HG03196 (cell line): ENCODE results near the gene CRIP3.

Experiments
- ATAC-seq: cut with Tn5 transposase; IDR thresholded peaks from one replicate; pipeline ENCODE4 v1.9.1; 2021; ENCODE audit not compliant: unreplicated experiment

The CRIP3 gene

DNA sequence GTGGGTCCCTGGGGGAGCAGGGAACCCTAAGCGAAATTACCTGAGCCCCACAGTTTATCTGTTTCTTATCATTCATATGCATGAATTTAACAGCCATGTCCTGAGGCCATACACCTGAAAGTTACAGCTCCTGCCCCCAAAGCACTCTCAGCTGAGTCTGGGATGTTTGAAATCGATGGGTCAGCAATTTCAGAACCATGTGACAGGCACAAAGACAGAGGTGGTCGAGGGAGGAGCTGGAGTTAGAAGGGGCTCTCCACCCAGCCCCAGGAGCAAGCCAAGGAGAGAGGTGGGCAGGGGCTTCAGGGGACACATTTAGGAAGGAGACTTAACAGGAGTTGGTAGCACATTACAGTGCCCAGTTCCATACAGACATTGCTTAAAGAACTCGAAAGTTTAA lies 50.4 kb downstream of the CRIP3 start:
- no peak for ATAC-seq

DNA sequence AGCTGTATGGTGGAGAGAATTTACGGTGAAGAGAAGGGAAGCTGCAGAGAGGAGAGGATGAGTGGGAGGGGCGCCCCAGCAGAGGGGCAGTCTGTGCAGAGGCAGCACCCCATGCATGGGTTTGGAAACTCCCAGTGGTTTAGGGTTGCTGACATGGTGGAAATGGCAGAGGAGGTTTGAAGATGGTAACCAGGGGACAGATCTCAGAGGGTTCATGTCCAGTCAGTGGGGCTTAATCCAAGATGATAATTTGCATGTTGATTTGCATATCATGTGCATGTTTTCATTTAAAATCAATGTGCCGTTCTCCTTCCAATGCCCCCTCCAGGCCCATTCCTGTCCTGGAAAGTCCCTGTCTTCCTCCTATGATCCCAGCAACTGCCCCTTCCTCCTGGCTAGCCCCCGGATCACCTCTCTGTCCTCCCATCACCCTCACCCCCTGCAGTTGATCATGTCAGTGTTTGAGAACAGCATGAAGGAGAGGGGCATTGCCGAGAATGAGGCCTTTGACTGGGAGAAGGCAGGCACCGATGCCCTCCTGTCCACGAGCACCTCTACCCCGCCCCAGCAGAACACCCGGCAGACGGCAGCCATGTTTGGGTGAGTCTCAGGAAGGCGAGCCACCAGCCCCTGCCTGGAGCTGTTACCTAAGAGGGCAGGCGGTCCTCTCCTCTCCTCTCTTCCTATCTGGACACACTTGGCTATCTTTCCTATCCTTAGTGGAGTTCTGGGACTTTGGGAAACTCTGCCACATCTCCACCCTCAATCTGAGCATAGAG lies 51.1 kb downstream of the CRIP3 start:
- ATAC-seq = no peak

DNA sequence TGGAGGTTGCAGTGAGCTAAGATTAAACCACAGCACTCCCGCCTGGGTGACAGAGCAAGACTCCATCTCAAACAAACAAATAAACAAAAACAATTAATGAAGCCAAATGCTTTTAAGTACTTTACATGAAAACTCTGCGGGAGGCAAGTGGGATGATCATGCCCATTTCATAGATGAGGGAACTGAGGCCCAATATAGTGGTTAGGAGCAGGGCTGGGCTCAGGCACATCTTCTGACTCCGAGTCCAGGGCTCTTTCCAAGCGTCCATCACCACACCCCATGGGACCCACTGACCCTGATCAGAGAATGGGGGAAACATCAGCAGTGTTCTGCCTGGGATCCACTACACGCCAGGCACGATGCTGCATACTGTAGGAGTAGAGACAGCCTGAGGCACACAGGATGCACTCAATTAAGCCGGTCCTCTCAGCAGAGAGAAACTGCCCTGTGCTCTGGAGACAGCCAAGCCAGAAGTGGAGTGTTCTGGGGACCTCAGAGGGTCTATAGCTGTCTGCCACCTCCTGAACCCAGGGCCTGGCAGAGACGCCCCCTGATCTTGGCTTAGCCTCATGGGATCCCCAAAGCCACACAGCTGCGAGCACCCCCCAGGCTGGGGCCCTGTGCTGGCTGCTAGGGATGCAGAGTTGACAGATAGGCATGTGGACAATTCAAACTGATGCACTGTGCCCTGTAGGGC lies 51.8 kb downstream of the CRIP3 start:
- no peak for ATAC-seq
